K562 (cell line): ENCODE measurements around the gene APOLD1. TPM values are rescaled to one million over a fixed set of nuclear protein-coding genes. Genes with fewer than 3 reads are reported as not detected.

Experiments
- ARHGAP35 ChIP-seq: fragments of 450-650 bp; IDR thresholded peaks from 2 replicates; pipeline ENCODE4 v1.6.1; 2018; ENCODE audit not compliant: partially characterized antibody
- ATF4 ChIP-seq: fragments of 450-650 bp; formaldehyde crosslinking; IDR thresholded peaks from 2 replicates; pipeline ENCODE4 v1.4.0; 2022; ENCODE audit warnings: mild to moderate bottlenecking, moderate library complexity
- CBX3 ChIP-seq, 2 experiments: IDR thresholded peaks; 1 replicate in 1 of 2; 2 replicates in 1 of 2; pipeline ENCODE4 v1.6.1; 2012; ENCODE audit warnings: inconsistent platforms in 2 of 2, low read length in 2 of 2, borderline replicate concordance in 1 of 2, control low read depth in 1 of 2
- FUS ChIP-seq: fragments of 200-400 bp; formaldehyde crosslinking; optimal IDR thresholded peaks from 2 replicates; pipeline ENCODE3; 2017; ENCODE audit warnings: low read depth, low read length
- KDM5B ChIP-seq: fragments of 200-600 bp; sonication (generic); IDR thresholded peaks from 2 replicates; pipeline ENCODE4 v1.6.1; 2012; ENCODE audit warnings: low read depth, mild to moderate bottlenecking, moderate library complexity, low read length, control low read depth, inconsistent platforms; ENCODE audit not compliant: insufficient replicate concordance
- MIER1 ChIP-seq: fragments of 450-650 bp; IDR thresholded peaks from 2 replicates; pipeline ENCODE4 v1.6.1; 2016; ENCODE audit warnings: antibody characterized with exemption, mild to moderate bottlenecking, low read depth
- MTF1 ChIP-seq: fragments of 250-450 bp; sonication (Bioruptor Pico); IDR thresholded peaks from 2 replicates; pipeline ENCODE4 v1.9.0; 2021; ENCODE audit warnings: moderate library complexity, mild to moderate bottlenecking, inconsistent platforms, borderline replicate concordance
- NFE2L1 ChIP-seq: fragments of 450-650 bp; IDR thresholded peaks from 2 replicates; pipeline ENCODE4 v1.6.1; 2016; ENCODE audit warnings: missing genetic modification characterization, low read depth, mild to moderate bottlenecking, missing compliant biosample characterization, moderate library complexity, borderline replicate concordance
- NR2C2 ChIP-seq, 2 experiments: fragments of 200-800 bp in 1 of 2; sonication (Bioruptor generic) in 1 of 2; sonication (generic) in 1 of 2; formaldehyde crosslinking in 1 of 2; IDR thresholded peaks; 2 replicates each; pipeline versions ENCODE4 v1.6.1 to v1.8.0; 2016 to 2022; ENCODE audit warnings: mild to moderate bottlenecking in 1 of 2, missing compliant biosample characterization in 1 of 2, missing genetic modification characterization in 1 of 2, missing genetic modification reagents in 1 of 2
- PYGO2 ChIP-seq: fragments of 450-650 bp; IDR thresholded peaks from 2 replicates; pipeline ENCODE4 v1.6.1; 2016; ENCODE audit warnings: mild to moderate bottlenecking, missing genetic modification characterization, moderate library complexity, missing compliant biosample characterization
- SIN3B ChIP-seq: fragments of 450-650 bp; IDR thresholded peaks from 2 replicates; pipeline ENCODE4 v1.6.1; 2017; ENCODE audit warnings: low read depth, mild to moderate bottlenecking, moderate library complexity
- SIX5 ChIP-seq, 2 experiments: IDR thresholded peaks; 2 replicates each; pipeline ENCODE4 v1.6.1; 2011; ENCODE audit warnings: low read length in 2 of 2, borderline replicate concordance in 1 of 2, low read depth in 1 of 2, mild to moderate bottlenecking in 1 of 2, moderate library complexity in 1 of 2; ENCODE audit not compliant: insufficient read depth in 1 of 2
- SMARCA4 ChIP-seq: fragments of 450-650 bp; IDR thresholded peaks from 2 replicates; pipeline ENCODE4 v1.6.1; 2016
- SNIP1 ChIP-seq: fragments of 450-650 bp; IDR thresholded peaks from 2 replicates; pipeline ENCODE4 v1.7.1; 2017; ENCODE audit warnings: low read depth, mild to moderate bottlenecking
- SUPT5H ChIP-seq: fragments of 450-650 bp; IDR thresholded peaks from 2 replicates; pipeline ENCODE4 v1.6.1; 2016
- YY1 ChIP-seq, 3 experiments: IDR thresholded peaks; 2 replicates each; pipeline ENCODE4 v1.6.1; 2011; ENCODE audit warnings: low read length in 2 of 3, mild to moderate bottlenecking in 2 of 3, moderate library complexity in 2 of 3, borderline replicate concordance in 1 of 3, control low read depth in 1 of 3, low read depth in 1 of 3; ENCODE audit not compliant: insufficient read depth in 3 of 3, insufficient replicate concordance in 2 of 3, control insufficient read depth in 1 of 3, insufficient read length in 1 of 3; ENCODE audit errors: extremely low read depth in 1 of 3
- ZNF175 ChIP-seq: fragments of 200-800 bp; sonication (Bioruptor generic); IDR thresholded peaks from 2 replicates; pipeline ENCODE4 v1.6.1; 2016; ENCODE audit warnings: low read depth, mild to moderate bottlenecking, missing genetic modification characterization, missing compliant biosample characterization
- ZNF263 ChIP-seq: sonication (generic); formaldehyde crosslinking; IDR thresholded peaks from 2 replicates; pipeline ENCODE4 v1.8.0; 2022; ENCODE audit warnings: mild to moderate bottlenecking, missing genetic modification reagents, borderline replicate concordance
- ZNF324 ChIP-seq: fragments of 250-450 bp; sonication (Bioruptor Pico); IDR thresholded peaks from 2 replicates; pipeline ENCODE4 v1.4.0; 2020; ENCODE audit warnings: mild to moderate bottlenecking
- ZNF507 ChIP-seq: conservative IDR thresholded peaks from 2 replicates; pipeline ENCODE4 v1.6.1; 2017; ENCODE audit warnings: missing genetic modification characterization, missing compliant biosample characterization
- polyA plus RNA-seq, 8 experiments: library from polyadenylated mRNA; depleted of rRNA in 4 of 8; stranded (reverse) in 5 of 8; unstranded in 3 of 8; fragments of >200 nt; fragmentation: Nextera tagmentation in 2 of 8; fragmentation: Illumina TruSeq in 1 of 8; extraction: Ambion mirVana in 2 of 8; extraction: Trizol in 1 of 8; gene quantifications; 2 replicates each; pipeline versions ENCODE4 v1.2.1 to v1.2.3, GENCODE V29; 2011 to 2014; ENCODE audit warnings: inconsistent platforms in 1 of 8, missing spikeins in 1 of 8
- total RNA-seq, 7 experiments: library from RNA; depleted of rRNA in 6 of 7; stranded (reverse); fragments of >200 nt in 6 of 7; fragmentation: Illumina TruSeq in 2 of 7; extraction: Trizol in 2 of 7; gene quantifications; 2 replicates each; pipeline versions ENCODE4 v1.2.1 to v1.2.3, GENCODE V29; 2011 to 2021; ENCODE audit warnings: low replicate concordance in 1 of 7
- TF ChIP-seq, protein P1 (sequence below): fragments of 250-450 bp; sonication (Bioruptor Pico); IDR thresholded peaks from 2 replicates; pipeline ENCODE4 v1.8.0; 2021; ENCODE audit warnings: borderline replicate concordance, mild to moderate bottlenecking, moderate library complexity; ENCODE audit not compliant: poor library complexity, severe bottlenecking
- TF ChIP-seq, protein P2 (sequence below): IDR thresholded peaks from 2 replicates; pipeline ENCODE4 v1.6.1; 2011; ENCODE audit warnings: borderline replicate concordance, low read depth, mild to moderate bottlenecking, moderate library complexity, low read length; ENCODE audit not compliant: insufficient read depth, poor library complexity, severe bottlenecking

The APOLD1 gene
- total and polyA plus RNA-seq, 9 of the 15 experiments (the other 6 are each of a cell fraction or from before 2014, with no cell fraction given): 0.28 to 1.1 (median 0.61) TPM

GRCh38 chr12:12813120-12814101, 28.0 kb downstream of the APOLD1 start, which contains the start of gene DDX47 (continued):
- TF ChIP-seq, protein P1, sequence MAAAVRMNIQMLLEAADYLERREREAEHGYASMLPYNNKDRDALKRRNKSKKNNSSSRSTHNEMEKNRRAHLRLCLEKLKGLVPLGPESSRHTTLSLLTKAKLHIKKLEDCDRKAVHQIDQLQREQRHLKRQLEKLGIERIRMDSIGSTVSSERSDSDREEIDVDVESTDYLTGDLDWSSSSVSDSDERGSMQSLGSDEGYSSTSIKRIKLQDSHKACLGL (CRISPR knock-in tag): peak; percentile 92
- TF ChIP-seq SIN3B (peak; percentile 62), ZNF175 (CRISPR knock-in tag) (peak; percentile 25; the same call in 1 of the 2 replicates), SMARCA4 (no peak), NFE2L1 (tag) (no peak), SIX5 (IDR thresholded peaks at IDR 0.05; ENCODE audit: borderline replicate concordance in 1 of 2, insufficient read depth in 1 of 2, low read depth in 1 of 2, low read length in 2 of 2) (peak; percentile 84 to 89), MTF1 (CRISPR knock-in tag) (no peak), CBX3 (IDR thresholded peaks at IDR 0.05; ENCODE audit: borderline replicate concordance in 1 of 2, low read length in 2 of 2) (no peak), PYGO2 (tag) (no peak), FUS (no peak), NR2C2 (CRISPR knock-in tag; IDR thresholded peaks at IDR 0.05) (no peak), NR2C2 (tag; IDR thresholded peaks at IDR 0.05) (peak; percentile 68; the same call in 1 of the 2 replicates), ARHGAP35 (no peak), MIER1 (no peak), YY1 (IDR thresholded peaks at IDR 0.05; ENCODE audit: borderline replicate concordance in 1 of 3, control insufficient read depth in 1 of 3, extremely low read depth in 1 of 3, insufficient read depth in 3 of 3, insufficient read length in 1 of 3, insufficient replicate concordance in 2 of 3, low read depth in 1 of 3, low read length in 2 of 3) (peak; percentile 86 to 98 (median 96)), SUPT5H (peak; percentile 51), ZNF263 (CRISPR knock-in tag) (no peak), ZNF507 (tag) (no peak), ZNF324 (no peak), SNIP1 (peak; percentile 35; the same call in 1 of the 2 replicates), KDM5B (no peak), ATF4 (CRISPR knock-in tag) (no peak)
- TF ChIP-seq, protein P2, sequence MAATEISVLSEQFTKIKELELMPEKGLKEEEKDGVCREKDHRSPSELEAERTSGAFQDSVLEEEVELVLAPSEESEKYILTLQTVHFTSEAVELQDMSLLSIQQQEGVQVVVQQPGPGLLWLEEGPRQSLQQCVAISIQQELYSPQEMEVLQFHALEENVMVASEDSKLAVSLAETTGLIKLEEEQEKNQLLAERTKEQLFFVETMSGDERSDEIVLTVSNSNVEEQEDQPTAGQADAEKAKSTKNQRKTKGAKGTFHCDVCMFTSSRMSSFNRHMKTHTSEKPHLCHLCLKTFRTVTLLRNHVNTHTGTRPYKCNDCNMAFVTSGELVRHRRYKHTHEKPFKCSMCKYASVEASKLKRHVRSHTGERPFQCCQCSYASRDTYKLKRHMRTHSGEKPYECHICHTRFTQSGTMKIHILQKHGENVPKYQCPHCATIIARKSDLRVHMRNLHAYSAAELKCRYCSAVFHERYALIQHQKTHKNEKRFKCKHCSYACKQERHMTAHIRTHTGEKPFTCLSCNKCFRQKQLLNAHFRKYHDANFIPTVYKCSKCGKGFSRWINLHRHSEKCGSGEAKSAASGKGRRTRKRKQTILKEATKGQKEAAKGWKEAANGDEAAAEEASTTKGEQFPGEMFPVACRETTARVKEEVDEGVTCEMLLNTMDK: peak; percentile 83
